HepG2 (cell line): ENCODE results near the gene TASOR2. TPM values are rescaled to one million over a fixed set of nuclear protein-coding genes. Genes with fewer than 3 reads are reported as not detected.

ENCODE experiments used
- AKNA ChIP-seq: sonication (generic); formaldehyde crosslinking; IDR thresholded peaks from 2 replicates; pipeline ENCODE4 v1.4.0; 2020; ENCODE audit warnings: missing genetic modification reagents, borderline replicate concordance
- GPN1 ChIP-seq: sonication (generic); formaldehyde crosslinking; IDR thresholded peaks from 2 replicates; pipeline ENCODE4 v1.5.1; 2020; ENCODE audit warnings: missing genetic modification reagents, borderline replicate concordance
- HMGA1 ChIP-seq: sonication (generic); formaldehyde crosslinking; conservative IDR thresholded peaks from 2 replicates; pipeline ENCODE4 v1.4.0; 2020; ENCODE audit warnings: missing genetic modification reagents
- MAZ ChIP-seq, 2 experiments: sonication (generic) in 1 of 2; formaldehyde crosslinking in 1 of 2; IDR thresholded peaks; 2 replicates each; pipeline versions ENCODE4 v1.5.0 to v1.6.1; 2012 to 2020; ENCODE audit warnings: low read depth in 2 of 2, mild to moderate bottlenecking in 2 of 2, borderline replicate concordance in 1 of 2, improper control_type of control experiment in 1 of 2, low read length in 1 of 2, missing genetic modification reagents in 1 of 2, moderate library complexity in 1 of 2
- RBM39 ChIP-seq: fragments of 200-400 bp; formaldehyde crosslinking; IDR thresholded peaks from one replicate; pipeline ENCODE4 v1.6.1; 2018; ENCODE audit warnings: antibody characterized with exemption, mild to moderate bottlenecking, low read depth, low read length; ENCODE audit not compliant: poor library complexity, severe bottlenecking
- ZNF10 ChIP-seq: sonication (generic); formaldehyde crosslinking; IDR thresholded peaks from 2 replicates; pipeline ENCODE4 v1.4.0; 2020; ENCODE audit warnings: mild to moderate bottlenecking, low read depth, missing genetic modification reagents, borderline replicate concordance
- ZNF530 ChIP-seq: sonication (generic); formaldehyde crosslinking; IDR thresholded peaks from 2 replicates; pipeline ENCODE4 v1.5.0; 2020; ENCODE audit warnings: low read depth, mild to moderate bottlenecking, missing genetic modification reagents
- ZNF558 ChIP-seq: sonication (generic); formaldehyde crosslinking; IDR thresholded peaks from 2 replicates; pipeline ENCODE4 v1.9.0; 2022; ENCODE audit warnings: mild to moderate bottlenecking, missing genetic modification reagents, borderline replicate concordance
- ZNF607 ChIP-seq: sonication (generic); formaldehyde crosslinking; IDR thresholded peaks from 2 replicates; pipeline ENCODE4 v1.5.1; 2020; ENCODE audit warnings: missing genetic modification reagents, mild to moderate bottlenecking, borderline replicate concordance
- ZNF614 ChIP-seq: IDR thresholded peaks from 2 replicates; pipeline ENCODE4 v1.6.1; 2018; ENCODE audit warnings: missing biosample characterization, missing genetic modification reagents, inconsistent platforms, borderline replicate concordance
- ZNF768 ChIP-seq: sonication (generic); formaldehyde crosslinking; IDR thresholded peaks from 2 replicates; pipeline ENCODE4 v1.4.0; 2020; ENCODE audit warnings: missing genetic modification reagents
- ZNF850 ChIP-seq: sonication (generic); formaldehyde crosslinking; conservative IDR thresholded peaks from 2 replicates; pipeline ENCODE4 v1.9.0; 2021; ENCODE audit warnings: mild to moderate bottlenecking, missing genetic modification reagents
- ZSCAN12 ChIP-seq: sonication (generic); formaldehyde crosslinking; IDR thresholded peaks from 2 replicates; pipeline ENCODE4 v1.9.0; 2021; ENCODE audit warnings: mild to moderate bottlenecking, missing genetic modification reagents
- ZUFSP ChIP-seq: sonication (generic); formaldehyde crosslinking; IDR thresholded peaks from 2 replicates; pipeline ENCODE4 v1.9.0; 2021; ENCODE audit warnings: missing genetic modification reagents, mild to moderate bottlenecking, borderline replicate concordance
- polyA plus RNA-seq, 8 experiments: library from polyadenylated mRNA; depleted of rRNA in 3 of 8; stranded (reverse) in 7 of 8; unstranded in 1 of 8; fragments of >200 nt; fragmentation: Illumina TruSeq in 4 of 8; extraction: Trizol in 4 of 8; gene quantifications; 2 replicates each; pipeline versions ENCODE4 v1.2.1 to v1.2.3, GENCODE V29; 2011 to 2016; ENCODE audit warnings: low read depth in 4 of 8, missing spikeins in 1 of 8, mixed read lengths in 1 of 8; ENCODE audit not compliant: insufficient read depth in 1 of 8
- total RNA-seq, 5 experiments: library from RNA; depleted of rRNA; stranded (reverse); fragments of >200 nt; fragmentation: Illumina TruSeq; extraction: Trizol; gene quantifications; 2 replicates each; pipeline ENCODE4 v1.2.3, GENCODE V29; 2016; ENCODE audit warnings: low read depth in 1 of 5
- TF ChIP-seq, protein P1 (sequence below): sonication (generic); formaldehyde crosslinking; IDR thresholded peaks from 2 replicates; pipeline ENCODE4 v1.4.0; 2020; ENCODE audit warnings: missing genetic modification reagents, borderline replicate concordance
- TF ChIP-seq, protein P2 (sequence below): sonication (generic); formaldehyde crosslinking; IDR thresholded peaks from 2 replicates; pipeline ENCODE4 v1.4.0; 2020; ENCODE audit warnings: mild to moderate bottlenecking, missing genetic modification reagents

The TASOR2 gene
- total and polyA plus RNA-seq, 2 of the 13 experiments (the other 11 are each of a cell fraction or from before 2014, with no cell fraction given), result 24.2 to 55.3 TPM

DNA sequence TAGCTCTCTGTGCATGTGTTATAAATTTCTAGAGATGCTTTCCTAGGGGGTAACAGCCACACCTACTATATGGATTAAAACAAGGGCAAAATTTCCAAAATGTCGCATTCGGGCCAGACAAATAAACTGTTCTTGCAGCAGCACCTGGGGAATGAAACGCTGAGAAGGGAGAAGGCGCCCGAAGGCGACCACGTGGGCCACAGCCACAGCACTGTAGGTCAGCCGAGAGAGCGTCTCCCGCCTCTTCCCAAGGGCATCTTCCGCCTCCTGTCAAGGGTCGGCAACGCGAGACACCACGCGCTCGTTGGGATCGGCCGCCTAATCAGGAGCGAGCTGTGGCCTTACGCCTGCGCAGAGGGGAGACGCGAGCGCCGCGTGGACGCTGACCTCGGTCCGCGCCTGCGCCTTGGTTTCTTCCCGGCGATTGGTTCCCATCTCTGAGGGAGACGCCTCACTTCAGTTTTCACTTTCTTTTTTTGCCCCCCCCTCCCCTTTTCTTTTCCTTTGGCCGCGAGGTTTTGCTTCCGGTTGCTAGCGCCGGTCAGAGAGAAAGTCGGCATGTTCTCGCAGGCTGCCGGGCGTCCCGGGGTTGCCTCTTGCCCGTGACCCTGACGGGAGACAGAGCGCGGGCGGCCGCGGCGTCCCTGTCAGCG is at the start of gene TASOR2 (continued):
- TF ChIP-seq, protein P1, sequence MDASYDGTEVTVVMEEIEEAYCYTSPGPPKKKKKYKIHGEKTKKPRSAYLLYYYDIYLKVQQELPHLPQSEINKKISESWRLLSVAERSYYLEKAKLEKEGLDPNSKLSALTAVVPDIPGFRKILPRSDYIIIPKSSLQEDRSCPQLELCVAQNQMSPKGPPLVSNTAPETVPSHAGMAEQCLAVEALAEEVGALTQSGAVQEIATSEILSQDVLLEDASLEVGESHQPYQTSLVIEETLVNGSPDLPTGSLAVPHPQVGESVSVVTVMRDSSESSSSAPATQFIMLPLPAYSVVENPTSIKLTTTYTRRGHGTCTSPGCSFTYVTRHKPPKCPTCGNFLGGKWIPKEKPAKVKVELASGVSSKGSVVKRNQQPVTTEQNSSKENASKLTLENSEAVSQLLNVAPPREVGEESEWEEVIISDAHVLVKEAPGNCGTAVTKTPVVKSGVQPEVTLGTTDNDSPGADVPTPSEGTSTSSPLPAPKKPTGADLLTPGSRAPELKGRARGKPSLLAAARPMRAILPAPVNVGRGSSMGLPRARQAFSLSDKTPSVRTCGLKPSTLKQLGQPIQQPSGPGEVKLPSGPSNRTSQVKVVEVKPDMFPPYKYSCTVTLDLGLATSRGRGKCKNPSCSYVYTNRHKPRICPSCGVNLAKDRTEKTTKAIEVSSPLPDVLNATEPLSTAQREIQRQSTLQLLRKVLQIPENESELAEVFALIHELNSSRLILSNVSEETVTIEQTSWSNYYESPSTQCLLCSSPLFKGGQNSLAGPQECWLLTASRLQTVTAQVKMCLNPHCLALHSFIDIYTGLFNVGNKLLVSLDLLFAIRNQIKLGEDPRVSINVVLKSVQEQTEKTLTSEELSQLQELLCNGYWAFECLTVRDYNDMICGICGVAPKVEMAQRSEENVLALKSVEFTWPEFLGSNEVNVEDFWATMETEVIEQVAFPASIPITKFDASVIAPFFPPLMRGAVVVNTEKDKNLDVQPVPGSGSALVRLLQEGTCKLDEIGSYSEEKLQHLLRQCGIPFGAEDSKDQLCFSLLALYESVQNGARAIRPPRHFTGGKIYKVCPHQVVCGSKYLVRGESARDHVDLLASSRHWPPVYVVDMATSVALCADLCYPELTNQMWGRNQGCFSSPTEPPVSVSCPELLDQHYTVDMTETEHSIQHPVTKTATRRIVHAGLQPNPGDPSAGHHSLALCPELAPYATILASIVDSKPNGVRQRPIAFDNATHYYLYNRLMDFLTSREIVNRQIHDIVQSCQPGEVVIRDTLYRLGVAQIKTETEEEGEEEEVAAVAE (CRISPR knock-in tag), result peak; percentile 89
- no peak for TF ChIP-seq ZUFSP (CRISPR knock-in tag)
- peak; percentile 92; the same call in 1 of the 2 replicates for TF ChIP-seq ZNF558 (CRISPR knock-in tag)
- TF ChIP-seq RBM39, result peak; percentile 63
- peak; percentile 79 for TF ChIP-seq ZNF768
- TF ChIP-seq MAZ (IDR thresholded peaks at IDR 0.05; ENCODE audit: borderline replicate concordance, low read depth, low read length), result no peak
- TF ChIP-seq MAZ (CRISPR knock-in tag; IDR thresholded peaks at IDR 0.05; ENCODE audit: low read depth), result peak; percentile 66; the same call in 1 of the 2 replicates
- no peak for TF ChIP-seq ZNF530
- no peak; the same call in 1 of the 2 replicates for TF ChIP-seq ZNF850 (CRISPR knock-in tag)
- TF ChIP-seq ZNF607 (CRISPR knock-in tag), result peak; percentile 99
- TF ChIP-seq ZSCAN12 (CRISPR knock-in tag), result peak; percentile 74; the same call in 1 of the 2 replicates
- TF ChIP-seq AKNA, result no peak
- no peak for TF ChIP-seq ZNF10
- TF ChIP-seq HMGA1 (CRISPR knock-in tag), result no peak
- TF ChIP-seq GPN1, result peak; percentile 69; the same call in 1 of the 2 replicates
- TF ChIP-seq ZNF614 (CRISPR knock-in tag), result peak; percentile 90
- TF ChIP-seq, protein P2, sequence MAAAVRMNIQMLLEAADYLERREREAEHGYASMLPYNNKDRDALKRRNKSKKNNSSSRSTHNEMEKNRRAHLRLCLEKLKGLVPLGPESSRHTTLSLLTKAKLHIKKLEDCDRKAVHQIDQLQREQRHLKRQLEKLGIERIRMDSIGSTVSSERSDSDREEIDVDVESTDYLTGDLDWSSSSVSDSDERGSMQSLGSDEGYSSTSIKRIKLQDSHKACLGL, result peak; percentile 96
